OCI-LY1 (cell line): Measurements from ENCODE around the gene SLAMF7.

Experiments used
- EZH2 ChIP-seq: fragments of 200-600 bp; sonication (generic), shearing (Covaris generic); IDR thresholded peaks from 2 replicates; pipeline ENCODE4 v1.8.0; 2017; ENCODE audit warnings: borderline replicate concordance, mixed run types, mild to moderate bottlenecking, antibody characterized with exemption, low read length, moderate library complexity, mixed read lengths
- TF ChIP-seq, protein P1 (sequence below): fragments of 200-600 bp; sonication (generic), shearing (Covaris generic); IDR thresholded peaks from 2 replicates; pipeline ENCODE4 v1.5.1; 2017; ENCODE audit warnings: mild to moderate bottlenecking, antibody characterized with exemption, low read length, moderate library complexity, mixed read lengths

- TF ChIP-seq, protein P1, sequence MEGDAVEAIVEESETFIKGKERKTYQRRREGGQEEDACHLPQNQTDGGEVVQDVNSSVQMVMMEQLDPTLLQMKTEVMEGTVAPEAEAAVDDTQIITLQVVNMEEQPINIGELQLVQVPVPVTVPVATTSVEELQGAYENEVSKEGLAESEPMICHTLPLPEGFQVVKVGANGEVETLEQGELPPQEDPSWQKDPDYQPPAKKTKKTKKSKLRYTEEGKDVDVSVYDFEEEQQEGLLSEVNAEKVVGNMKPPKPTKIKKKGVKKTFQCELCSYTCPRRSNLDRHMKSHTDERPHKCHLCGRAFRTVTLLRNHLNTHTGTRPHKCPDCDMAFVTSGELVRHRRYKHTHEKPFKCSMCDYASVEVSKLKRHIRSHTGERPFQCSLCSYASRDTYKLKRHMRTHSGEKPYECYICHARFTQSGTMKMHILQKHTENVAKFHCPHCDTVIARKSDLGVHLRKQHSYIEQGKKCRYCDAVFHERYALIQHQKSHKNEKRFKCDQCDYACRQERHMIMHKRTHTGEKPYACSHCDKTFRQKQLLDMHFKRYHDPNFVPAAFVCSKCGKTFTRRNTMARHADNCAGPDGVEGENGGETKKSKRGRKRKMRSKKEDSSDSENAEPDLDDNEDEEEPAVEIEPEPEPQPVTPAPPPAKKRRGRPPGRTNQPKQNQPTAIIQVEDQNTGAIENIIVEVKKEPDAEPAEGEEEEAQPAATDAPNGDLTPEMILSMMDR: no peak
- TF ChIP-seq EZH2: no peak
Observed at GRCh38 chr1:160746836-160747500, 7.9 kb downstream of the SLAMF7 start.
